22Rv1 (cell line): ENCODE results near the gene RYK.

Source experiments
- H3K27ac ChIP-seq: fragments of 450-650 bp; 2 replicates; pipeline ENCODE4 v1.5.1; 2017
- CTCF ChIP-seq: fragments of 450-650 bp; IDR thresholded peaks from 2 replicates; pipeline ENCODE4 v1.5.1; 2017; ENCODE audit warnings: mild to moderate bottlenecking
- ZFX ChIP-seq: fragments of 450-650 bp; IDR thresholded peaks from 2 replicates; pipeline ENCODE4 v1.6.1; 2017; ENCODE audit warnings: antibody characterized with exemption, borderline replicate concordance

RYK gene

GRCh38 chr3:134114726-134115125 lies 135.9 kb downstream of the RYK start:
- no peak overlapping the region for H3K27ac ChIP-seq
- TF ChIP-seq ZFX (no peak), CTCF (no peak)

- H3K27ac ChIP-seq, result no peak overlapping the region
- TF ChIP-seq CTCF (no peak), ZFX (no peak)
These were observed 139.0 kb downstream of the RYK start for GRCh38 chr3:134111616-134112015.

- no peak for TF ChIP-seq ZFX
- TF ChIP-seq CTCF, result no peak
- no peak overlapping the region for H3K27ac ChIP-seq
These were observed 139.7 kb downstream of the RYK start for GRCh38 chr3:134110963-134111362.
